HCT116 (cell line): Measurements from ENCODE around the gene ANAPC5. TPM values are rescaled to one million over a fixed set of nuclear protein-coding genes. Genes with fewer than 3 reads are reported as not detected.

Source experiments
- ATAC-seq: fragments of 200-7000 bp; cut with Tn5 transposase; 2 replicates; pipeline ENCODE4 v1.9.1; 2020; ENCODE audit warnings: mild to moderate bottlenecking, moderate library complexity
- Bru-seq: library from RNA; stranded (reverse); fragments of 400-500 nt; gene quantifications from one replicate; lab custom pipeline; 2021; lab: Mats Ljungman, UMichigan
- BruChase-seq, 2 experiments: library from RNA; stranded (reverse); fragments of 400-500 nt; gene quantifications; one replicate each; lab custom pipeline; 2021; lab: Mats Ljungman, UMichigan
- BruUV-seq: library from RNA; stranded (reverse); fragments of 400-500 nt; replicated peaks from 2 replicates; lab custom pipeline; 2021; lab: Mats Ljungman, UMichigan
- CTCF ChIA-PET: fragments of 300-600 bp; sonication (Branson Sonifier 250); formaldehyde crosslinking; loops from one replicate; lab custom pipeline; 2021; ENCODE audit warnings: antibody characterized with exemption; lab: Charles Lee
- POLR2A ChIA-PET: fragments of 300-600, 350-600 bp; sonication (Branson Sonifier 250); formaldehyde crosslinking; loops from one replicate; lab custom pipeline; 2021; ENCODE audit warnings: antibody characterized with exemption; lab: Charles Lee
- RAD21 ChIA-PET, 2 experiments: fragments of 300-600 bp; sonication (Branson Sonifier 250); formaldehyde crosslinking; loops; one replicate each; lab custom pipeline; 2023; ENCODE audit warnings: low total read pairs in 2 of 2; ENCODE audit not compliant: uncharacterized antibody in 2 of 2, unreplicated experiment in 2 of 2, low non-redundant PET in 1 of 2; lab: Charles Lee
- DNase-seq: peaks from one replicate; pipeline ENCODE4 v3.0.0-alpha.2; 2010; ENCODE audit warnings: low read depth, low spot score
- H2AFZ ChIP-seq: fragments of 200-600 bp; shearing (Covaris generic), sonication (generic); 2 replicates; pipeline ENCODE4 v1.6.1; 2017; ENCODE audit warnings: low read depth, mixed run types, mixed read lengths, antibody characterized with exemption, low read length; ENCODE audit not compliant: poor library complexity, severe bottlenecking
- H3K27ac ChIP-seq: 2 replicates; pipeline ENCODE4 v1.5.1; 2012; ENCODE audit warnings: low read depth, low read length
- H3K27me3 ChIP-seq: fragments of 200-600 bp; sonication (generic); 2 replicates; pipeline ENCODE4 v1.6.1; 2016; ENCODE audit warnings: mixed run types, low read length, mixed read lengths; ENCODE audit not compliant: insufficient read depth
- H3K36me3 ChIP-seq, 2 experiments: fragments of 200-500 bp in 1 of 2; fragments of 200-600 bp in 1 of 2; sonication (Bioruptor generic) in 1 of 2; sonication (generic) in 1 of 2; 2 replicates each; pipeline versions ENCODE4 v1.5.1 to v1.6.1; 2014 to 2016; ENCODE audit warnings: low read length in 2 of 2, inconsistent platforms in 1 of 2, mixed read lengths in 1 of 2, mixed run types in 1 of 2; ENCODE audit not compliant: insufficient read depth in 2 of 2, control insufficient read depth in 1 of 2
- H3K4me1 ChIP-seq, 2 experiments: fragments of 200-600 bp in 1 of 2; sonication (generic) in 1 of 2; 2 replicates each; pipeline versions ENCODE4 v1.5.1 to v1.6.1; 2012 to 2017; ENCODE audit warnings: low read length in 2 of 2, inconsistent platforms in 1 of 2, mild to moderate bottlenecking in 1 of 2, mixed read lengths in 1 of 2, mixed run types in 1 of 2, moderate library complexity in 1 of 2; ENCODE audit not compliant: insufficient read depth in 2 of 2, control insufficient read depth in 1 of 2
- H3K4me2 ChIP-seq: fragments of 200-600 bp; sonication (generic); 2 replicates; pipeline ENCODE4 v1.6.1; 2017; ENCODE audit warnings: mixed run types, low read length, mixed read lengths
- H3K4me3 ChIP-seq, 2 experiments: fragments of 200-600 bp in 1 of 2; sonication (generic) in 1 of 2; replicated peaks in 1 of 2; 2 replicates each; pipeline ENCODE4 v1.5.1; 2011 to 2016; ENCODE audit warnings: low read length in 2 of 2, control low read depth in 1 of 2, low read depth in 1 of 2, mild to moderate bottlenecking in 1 of 2, mixed read lengths in 1 of 2, mixed run types in 1 of 2
- H3K79me2 ChIP-seq: fragments of 200-600 bp; sonication (generic); 2 replicates; pipeline ENCODE4 v1.6.1; 2017; ENCODE audit warnings: mild to moderate bottlenecking, mixed run types, low read length, moderate library complexity, mixed read lengths; ENCODE audit not compliant: insufficient read depth
- H3K9ac ChIP-seq: fragments of 200-600 bp; sonication (generic); 2 replicates; pipeline ENCODE4 v1.6.1; 2016; ENCODE audit warnings: low read length, mixed read lengths
- H3K9me2 ChIP-seq: fragments of 200-600 bp; sonication (generic), shearing (Covaris generic); 2 replicates; pipeline ENCODE4 v1.6.1; 2017; ENCODE audit warnings: mixed run types, mild to moderate bottlenecking, moderate library complexity; ENCODE audit not compliant: insufficient read depth
- H3K9me3 ChIP-seq, 2 experiments: fragments of 200-500 bp in 1 of 2; fragments of 200-600 bp in 1 of 2; sonication (Bioruptor generic) in 1 of 2; sonication (generic) in 1 of 2; 2 replicates each; pipeline ENCODE4 v1.6.1; 2014 to 2017; ENCODE audit warnings: low read length in 2 of 2, mixed read lengths in 2 of 2, inconsistent platforms in 1 of 2, low read depth in 1 of 2, mild to moderate bottlenecking in 1 of 2, mixed run types in 1 of 2, moderate library complexity in 1 of 2; ENCODE audit not compliant: control insufficient read depth in 1 of 2, insufficient read depth in 1 of 2
- H4K20me1 ChIP-seq: fragments of 200-600 bp; sonication (generic), shearing (Covaris generic); 2 replicates; pipeline ENCODE4 v1.6.1; 2017; ENCODE audit warnings: mixed run types, mild to moderate bottlenecking, moderate library complexity; ENCODE audit not compliant: insufficient read depth
- CBX3 ChIP-seq: IDR thresholded peaks from 2 replicates; pipeline ENCODE4 v1.6.1; 2012; ENCODE audit warnings: low read depth
- CEBPB ChIP-seq: IDR thresholded peaks from 2 replicates; pipeline ENCODE4 v1.6.1; 2012; ENCODE audit warnings: low read depth
- EGR1 ChIP-seq: IDR thresholded peaks from 2 replicates; pipeline ENCODE4 v1.6.1; 2012; ENCODE audit warnings: low read depth
- ELF1 ChIP-seq: IDR thresholded peaks from 2 replicates; pipeline ENCODE4 v1.6.1; 2012; ENCODE audit warnings: low read depth, borderline replicate concordance
- EZH2 ChIP-seq: fragments of 200-600 bp; sonication (generic); IDR thresholded peaks from 2 replicates; pipeline ENCODE4 v1.6.1; 2017; ENCODE audit warnings: antibody characterized with exemption, mixed run types
- FOSL1 ChIP-seq: IDR thresholded peaks from 2 replicates; pipeline ENCODE4 v1.6.1; 2012; ENCODE audit warnings: low read depth
- JUND ChIP-seq: IDR thresholded peaks from 2 replicates; pipeline ENCODE4 v1.6.1; 2012
- POLR2A ChIP-seq: IDR thresholded peaks from 2 replicates; pipeline ENCODE4 v1.7.0; 2011; ENCODE audit warnings: borderline replicate concordance; ENCODE audit not compliant: insufficient read depth, insufficient read length; ENCODE audit errors: extremely low read depth
- POLR2AphosphoS5 ChIP-seq: IDR thresholded peaks from 2 replicates; pipeline ENCODE4 v1.6.1; 2011; ENCODE audit warnings: mild to moderate bottlenecking, low read depth, low read length, moderate library complexity
- SP1 ChIP-seq: IDR thresholded peaks from 2 replicates; pipeline ENCODE4 v1.6.1; 2012; ENCODE audit warnings: low read depth
- TCF7L2 ChIP-seq: IDR thresholded peaks from 2 replicates; pipeline ENCODE4 v1.7.0; 2011; ENCODE audit warnings: borderline replicate concordance, inconsistent platforms; ENCODE audit not compliant: insufficient read depth, insufficient read length; ENCODE audit errors: extremely low read depth
- ZFX ChIP-seq: fragments of 450-650 bp; IDR thresholded peaks from 2 replicates; pipeline ENCODE4 v1.6.1; 2017
- ZNF274 ChIP-seq: fragments of 200-500 bp; sonication (Bioruptor generic); IDR thresholded peaks from 2 replicates; pipeline ENCODE4 v1.6.1; 2014; ENCODE audit warnings: mild to moderate bottlenecking, low read depth, low read length, inconsistent platforms
- intact Hi-C: fragments of 100-400 bp; cut with micrococcal nuclease; formaldehyde crosslinking; loops from 2 replicates; pipeline ENCODE4 v1.10.0; 2022
- long read RNA-seq: library from polyadenylated mRNA; unstranded; transcript quantifications from one replicate; pipeline ENCODE4 v2.0.0, GENCODE V29; 2021; ENCODE audit not compliant: unreplicated experiment
- polyA plus RNA-seq: library from polyadenylated mRNA; unstranded; fragments of >200 nt; gene quantifications from 2 replicates; pipeline ENCODE4 v1.2.1, GENCODE V29; 2012; ENCODE audit warnings: missing spikeins
- total RNA-seq: library from RNA; stranded (reverse); gene quantifications from one replicate; pipeline ENCODE4 v1.2.1, GENCODE V29; 2021; ENCODE audit not compliant: unreplicated experiment
- TF ChIP-seq, protein P1 (sequence below): IDR thresholded peaks from 2 replicates; pipeline ENCODE4 v1.6.1; 2012
- TF ChIP-seq, protein P2 (sequence below): IDR thresholded peaks from 2 replicates; pipeline ENCODE4 v1.6.1; 2012; ENCODE audit warnings: low read depth
- TF ChIP-seq, protein P3 (sequence below), 3 experiments: fragments of 200-600 bp in 1 of 3; sonication (generic) in 1 of 3; IDR thresholded peaks in 2 of 3; conservative IDR thresholded peaks in 1 of 3; 2 replicates each; pipeline ENCODE4 v1.5.1; 2012 to 2017; ENCODE audit warnings: low read depth in 2 of 3, low read length in 2 of 3, antibody characterized with exemption in 1 of 3, borderline replicate concordance in 1 of 3, control low read depth in 1 of 3, mild to moderate bottlenecking in 1 of 3, mixed read lengths in 1 of 3, mixed run types in 1 of 3, moderate library complexity in 1 of 3; ENCODE audit not compliant: insufficient read depth in 1 of 3

ANAPC5 gene, protein sequence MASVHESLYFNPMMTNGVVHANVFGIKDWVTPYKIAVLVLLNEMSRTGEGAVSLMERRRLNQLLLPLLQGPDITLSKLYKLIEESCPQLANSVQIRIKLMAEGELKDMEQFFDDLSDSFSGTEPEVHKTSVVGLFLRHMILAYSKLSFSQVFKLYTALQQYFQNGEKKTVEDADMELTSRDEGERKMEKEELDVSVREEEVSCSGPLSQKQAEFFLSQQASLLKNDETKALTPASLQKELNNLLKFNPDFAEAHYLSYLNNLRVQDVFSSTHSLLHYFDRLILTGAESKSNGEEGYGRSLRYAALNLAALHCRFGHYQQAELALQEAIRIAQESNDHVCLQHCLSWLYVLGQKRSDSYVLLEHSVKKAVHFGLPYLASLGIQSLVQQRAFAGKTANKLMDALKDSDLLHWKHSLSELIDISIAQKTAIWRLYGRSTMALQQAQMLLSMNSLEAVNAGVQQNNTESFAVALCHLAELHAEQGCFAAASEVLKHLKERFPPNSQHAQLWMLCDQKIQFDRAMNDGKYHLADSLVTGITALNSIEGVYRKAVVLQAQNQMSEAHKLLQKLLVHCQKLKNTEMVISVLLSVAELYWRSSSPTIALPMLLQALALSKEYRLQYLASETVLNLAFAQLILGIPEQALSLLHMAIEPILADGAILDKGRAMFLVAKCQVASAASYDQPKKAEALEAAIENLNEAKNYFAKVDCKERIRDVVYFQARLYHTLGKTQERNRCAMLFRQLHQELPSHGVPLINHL
- total RNA-seq (112 TPM), Bru-seq, nascent RNA (percentile 84 among the genes with signal in this experiment), BruChase-seq, experiment 1, labeled RNA remaining after a 6-hour chase (percentile 89 among the genes with signal in this experiment), BruChase-seq, experiment 2, labeled RNA remaining after a 2-hour chase (percentile 92 among the genes with signal in this experiment)
- 86.0 and 98.5 TPM in 2 replicates for polyA plus RNA-seq
- long read RNA-seq, transcript ANAPC5-201 (17 exons, 2,513 nt), result major isoform, 178 of 354 reads
- long read RNA-seq, transcript ANAPC5-218 (17 exons, 2,400 nt), result minor isoform, 58 of 354 reads
- long read RNA-seq, partial matches to known transcripts, result 46 of 354 reads
- long read RNA-seq, other reads (novel, unspliced or antisense), result 66 of 354 reads

DNA sequence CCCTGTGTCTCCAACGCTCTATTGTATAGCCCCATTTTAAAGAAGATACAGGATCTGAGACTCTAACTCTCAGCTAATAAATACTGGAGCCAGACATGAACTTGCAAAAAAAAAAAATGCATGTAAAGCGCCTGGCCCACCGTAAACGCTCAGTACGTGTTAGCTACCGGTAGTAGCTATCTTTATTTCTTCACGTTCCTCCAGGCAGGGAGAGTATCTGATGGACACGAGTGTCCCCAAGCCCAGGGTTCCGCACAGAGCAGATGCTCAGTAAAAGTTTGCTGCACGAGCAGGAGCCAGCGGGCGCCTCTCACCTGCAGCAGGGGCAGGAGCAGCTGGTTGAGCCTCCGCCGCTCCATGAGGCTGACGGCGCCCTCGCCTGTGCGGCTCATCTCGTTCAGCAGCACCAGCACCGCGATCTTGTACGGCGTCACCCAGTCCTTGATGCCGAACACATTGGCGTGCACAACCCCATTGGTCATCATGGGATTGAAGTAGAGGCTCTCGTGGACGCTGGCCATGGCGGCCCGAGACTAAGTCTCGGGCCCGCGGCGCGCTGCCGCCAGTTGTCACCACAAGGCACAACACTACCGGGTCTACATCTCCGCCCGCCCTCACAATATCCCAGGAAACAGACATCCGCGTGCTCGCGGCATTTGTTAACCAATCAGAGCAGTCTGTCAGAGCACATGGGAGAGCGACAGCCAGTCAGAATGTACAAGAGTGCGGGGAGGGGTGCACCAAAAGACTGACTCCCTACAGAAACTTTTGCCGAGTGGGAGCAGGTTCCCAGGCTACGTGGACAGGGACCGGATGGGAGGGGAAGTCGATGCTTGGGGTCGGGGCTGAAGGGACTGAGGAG is at the start of gene ANAPC5:
Gene ANAPC5, minus strand, starts transcription at position 592 of the 862 bp plus-strand sequence. Its CDS starts 71 bp downstream, at position 521.
- TSS peak; percentile 55 for BruUV-seq
- no peaks in the 10 kb centered on the region for H3K9me3 ChIP-seq
- TF ChIP-seq CEBPB, result no peak
- TF ChIP-seq POLR2A, result peak; percentile 91
- TF ChIP-seq, protein P1, sequence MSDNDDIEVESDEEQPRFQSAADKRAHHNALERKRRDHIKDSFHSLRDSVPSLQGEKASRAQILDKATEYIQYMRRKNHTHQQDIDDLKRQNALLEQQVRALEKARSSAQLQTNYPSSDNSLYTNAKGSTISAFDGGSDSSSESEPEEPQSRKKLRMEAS, result peak; percentile 89
- peak; percentile 86 for TF ChIP-seq ELF1
- TF ChIP-seq, protein P2, sequence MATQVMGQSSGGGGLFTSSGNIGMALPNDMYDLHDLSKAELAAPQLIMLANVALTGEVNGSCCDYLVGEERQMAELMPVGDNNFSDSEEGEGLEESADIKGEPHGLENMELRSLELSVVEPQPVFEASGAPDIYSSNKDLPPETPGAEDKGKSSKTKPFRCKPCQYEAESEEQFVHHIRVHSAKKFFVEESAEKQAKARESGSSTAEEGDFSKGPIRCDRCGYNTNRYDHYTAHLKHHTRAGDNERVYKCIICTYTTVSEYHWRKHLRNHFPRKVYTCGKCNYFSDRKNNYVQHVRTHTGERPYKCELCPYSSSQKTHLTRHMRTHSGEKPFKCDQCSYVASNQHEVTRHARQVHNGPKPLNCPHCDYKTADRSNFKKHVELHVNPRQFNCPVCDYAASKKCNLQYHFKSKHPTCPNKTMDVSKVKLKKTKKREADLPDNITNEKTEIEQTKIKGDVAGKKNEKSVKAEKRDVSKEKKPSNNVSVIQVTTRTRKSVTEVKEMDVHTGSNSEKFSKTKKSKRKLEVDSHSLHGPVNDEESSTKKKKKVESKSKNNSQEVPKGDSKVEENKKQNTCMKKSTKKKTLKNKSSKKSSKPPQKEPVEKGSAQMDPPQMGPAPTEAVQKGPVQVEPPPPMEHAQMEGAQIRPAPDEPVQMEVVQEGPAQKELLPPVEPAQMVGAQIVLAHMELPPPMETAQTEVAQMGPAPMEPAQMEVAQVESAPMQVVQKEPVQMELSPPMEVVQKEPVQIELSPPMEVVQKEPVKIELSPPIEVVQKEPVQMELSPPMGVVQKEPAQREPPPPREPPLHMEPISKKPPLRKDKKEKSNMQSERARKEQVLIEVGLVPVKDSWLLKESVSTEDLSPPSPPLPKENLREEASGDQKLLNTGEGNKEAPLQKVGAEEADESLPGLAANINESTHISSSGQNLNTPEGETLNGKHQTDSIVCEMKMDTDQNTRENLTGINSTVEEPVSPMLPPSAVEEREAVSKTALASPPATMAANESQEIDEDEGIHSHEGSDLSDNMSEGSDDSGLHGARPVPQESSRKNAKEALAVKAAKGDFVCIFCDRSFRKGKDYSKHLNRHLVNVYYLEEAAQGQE, result no peak
- peak; percentile 52; the same call in 1 of the 2 replicates for TF ChIP-seq ZFX
- 0 out of 2 replicates have a peak, but pooled peaks have one; percentile 36 for TF ChIP-seq EGR1
- no peak for TF ChIP-seq JUND
- TF ChIP-seq EZH2, result no peak
- TF ChIP-seq SP1, result peak; percentile 99
- TF ChIP-seq ZNF274, result no peak
- peak; percentile 97 for TF ChIP-seq CBX3
- TF ChIP-seq, protein P3, sequence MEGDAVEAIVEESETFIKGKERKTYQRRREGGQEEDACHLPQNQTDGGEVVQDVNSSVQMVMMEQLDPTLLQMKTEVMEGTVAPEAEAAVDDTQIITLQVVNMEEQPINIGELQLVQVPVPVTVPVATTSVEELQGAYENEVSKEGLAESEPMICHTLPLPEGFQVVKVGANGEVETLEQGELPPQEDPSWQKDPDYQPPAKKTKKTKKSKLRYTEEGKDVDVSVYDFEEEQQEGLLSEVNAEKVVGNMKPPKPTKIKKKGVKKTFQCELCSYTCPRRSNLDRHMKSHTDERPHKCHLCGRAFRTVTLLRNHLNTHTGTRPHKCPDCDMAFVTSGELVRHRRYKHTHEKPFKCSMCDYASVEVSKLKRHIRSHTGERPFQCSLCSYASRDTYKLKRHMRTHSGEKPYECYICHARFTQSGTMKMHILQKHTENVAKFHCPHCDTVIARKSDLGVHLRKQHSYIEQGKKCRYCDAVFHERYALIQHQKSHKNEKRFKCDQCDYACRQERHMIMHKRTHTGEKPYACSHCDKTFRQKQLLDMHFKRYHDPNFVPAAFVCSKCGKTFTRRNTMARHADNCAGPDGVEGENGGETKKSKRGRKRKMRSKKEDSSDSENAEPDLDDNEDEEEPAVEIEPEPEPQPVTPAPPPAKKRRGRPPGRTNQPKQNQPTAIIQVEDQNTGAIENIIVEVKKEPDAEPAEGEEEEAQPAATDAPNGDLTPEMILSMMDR (IDR thresholded peaks at IDR 0.05 in 2 of 3, conservative IDR thresholded peaks at IDR 0.05 in 1 of 3; ENCODE audit: borderline replicate concordance in 1 of 3, insufficient read depth in 1 of 3, low read depth in 2 of 3, low read length in 2 of 3), result no peak
- TF ChIP-seq TCF7L2, result no peak
- peak; percentile 91 for TF ChIP-seq POLR2AphosphoS5
- TF ChIP-seq FOSL1, result no peak

More for the DNA sequence above, at the start of gene ANAPC5:
- CTCF ChIA-PET, result no interaction called here
- H2AFZ ChIP-seq, result peak within 1 kb of the TSS; percentile 24
- peaks cover 51% of the 10 kb centered on the region for H3K79me2 ChIP-seq
- H3K27ac ChIP-seq, result peak within 1 kb of the TSS; percentile 68
- ATAC-seq, result peak; percentile 96
- POLR2A ChIA-PET, result interaction anchor here (0.6 to 1.5 kb wide), 7 partner anchors 10 to 165 kb away, joined by 3 to 6 read pairs (median 4); partner anchors contain the start of gene RNF34
- peak within 1 kb of the TSS; percentile 74 to 100 for H3K4me3 ChIP-seq
- peak within 1 kb of the TSS; percentile 73 for H3K4me2 ChIP-seq
- H3K4me1 ChIP-seq, result peaks cover 0 to 12% of the 10 kb centered on the region in 2 experiments; a peak in 3 of 4 replicates
- DNase-seq, result peak; percentile 98
- intact Hi-C loops, result no loop called here
- peak within 1 kb of the TSS; percentile 94 for H3K9ac ChIP-seq
- H3K36me3 ChIP-seq, result peaks cover 0 to 4% of the 10 kb centered on the region in 2 experiments; a peak in 1 of 4 replicates
- H4K20me1 ChIP-seq, result no peaks in the 10 kb centered on the region
- no peaks in the 10 kb centered on the region for H3K27me3 ChIP-seq
- no peaks in the 10 kb centered on the region for H3K9me2 ChIP-seq
- RAD21 ChIA-PET, result no interaction called here
